ENCODE measurements around the gene PLEKHG5. TPM values are rescaled to one million over a fixed set of nuclear protein-coding genes. Genes with fewer than 3 reads are reported as not detected.

Gene PLEKHG5
- total RNA-seq, 3 donors from 2014 or later, result 7.0 to 12.0 (median 11.8) TPM

GRCh38 chr1:6467224-6467623 is 24.2 kb downstream of the PLEKHG5 start:
- Histone ChIP-seq H3K4me3 (no peak overlapping the region), H3K27ac (no peak overlapping the region), H3K9me3 (no peaks in the 10 kb centered on the region), H3K36me3 (no peaks in the 10 kb centered on the region), H3K4me1 (no peaks in the 10 kb centered on the region), H3K27me3 (no peaks in the 10 kb centered on the region)
- intact Hi-C loops (cut with DNase I; ENCODE audit: low total_unique reads), result no loop called here
- no peak for DNase-seq (ENCODE audit: low spot score in 2 of 2)
- TF ChIP-seq CTCF (IDR thresholded peaks at IDR 0.05) (no peak), POLR2AphosphoS5 (IDR thresholded peaks at IDR 0.05) (no peak), POLR2A (IDR thresholded peaks at IDR 0.05) (no peak)

- Histone ChIP-seq H3K27me3 (no peaks in the 10 kb centered on the region), H3K9me3 (no peaks in the 10 kb centered on the region), H3K4me1 (no peaks in the 10 kb centered on the region), H3K4me3 (no peak overlapping the region), H3K36me3 (no peaks in the 10 kb centered on the region), H3K27ac (no peak overlapping the region)
- intact Hi-C loops (cut with DNase I; ENCODE audit: low total_unique reads), result no loop called here
- TF ChIP-seq POLR2A (IDR thresholded peaks at IDR 0.05) (no peak), POLR2AphosphoS5 (IDR thresholded peaks at IDR 0.05) (no peak), CTCF (IDR thresholded peaks at IDR 0.05) (no peak)
- no peak for DNase-seq (ENCODE audit: low spot score in 2 of 2)
These were observed 24.7 kb downstream of the PLEKHG5 start for GRCh38 chr1:6466751-6467150.

- no peaks in the 10 kb centered on the region for H3K27me3 ChIP-seq
- H3K36me3 ChIP-seq, result no peaks in the 10 kb centered on the region
- no peak within 1 kb of the TSS for H3K27ac ChIP-seq
- H3K4me3 ChIP-seq, result no peak within 1 kb of the TSS
- TF ChIP-seq CTCF (IDR thresholded peaks at IDR 0.05) (no peak), POLR2AphosphoS5 (IDR thresholded peaks at IDR 0.05) (no peak), POLR2A (IDR thresholded peaks at IDR 0.05) (no peak)
- H3K4me1 ChIP-seq, result no peaks in the 10 kb centered on the region
- DNase-seq (ENCODE audit: low spot score in 2 of 2), result no peak
- intact Hi-C loops (cut with DNase I; ENCODE audit: low total_unique reads), result no loop called here
- H3K9me3 ChIP-seq, result no peaks in the 10 kb centered on the region
These were observed 25.4 kb downstream of the PLEKHG5 start, which contains the start of gene TNFRSF25 for GRCh38 chr1:6466023-6466422. TNFRSF25 (minus strand) TSS chr1:6466173; CDS start chr1:6466107, 66 bp downstream.

GRCh38 chr1:6465461-6466005 is 25.9 kb downstream of the PLEKHG5 start:
- no peaks in the 10 kb centered on the region for H3K36me3 ChIP-seq
- H3K27ac ChIP-seq, result no peak overlapping the region
- DNase-seq (ENCODE audit: low spot score in 2 of 2), result no peak
- H3K27me3 ChIP-seq, result no peaks in the 10 kb centered on the region
- H3K9me3 ChIP-seq, result no peaks in the 10 kb centered on the region
- H3K4me1 ChIP-seq, result no peaks in the 10 kb centered on the region
- H3K4me3 ChIP-seq, result no peak overlapping the region
- intact Hi-C loops (cut with DNase I; ENCODE audit: low total_unique reads), result no loop called here
- TF ChIP-seq POLR2AphosphoS5 (IDR thresholded peaks at IDR 0.05) (no peak), POLR2A (IDR thresholded peaks at IDR 0.05) (no peak), CTCF (IDR thresholded peaks at IDR 0.05) (no peak)

- Histone ChIP-seq H3K4me3 (no peak overlapping the region), H3K36me3 (no peaks in the 10 kb centered on the region)
These were observed 26.6 kb downstream of the PLEKHG5 start for GRCh38 chr1:6464915-6465314.

More at GRCh38 chr1:6464915-6465314, 26.6 kb downstream of the PLEKHG5 start:
- Histone ChIP-seq H3K4me1 (no peaks in the 10 kb centered on the region), H3K9me3 (no peaks in the 10 kb centered on the region), H3K27me3 (no peaks in the 10 kb centered on the region), H3K27ac (no peak overlapping the region)
- no peak for DNase-seq (ENCODE audit: low spot score in 2 of 2)
- TF ChIP-seq POLR2A (IDR thresholded peaks at IDR 0.05), result no peak
- no peak for TF ChIP-seq POLR2AphosphoS5 (IDR thresholded peaks at IDR 0.05)
- TF ChIP-seq CTCF (IDR thresholded peaks at IDR 0.05), result no peak
- intact Hi-C loops (cut with DNase I; ENCODE audit: low total_unique reads), result no loop called here
